ENCODE data around the gene IMMP2L. TPM values are rescaled to one million over a fixed set of nuclear protein-coding genes. Genes with fewer than 3 reads are reported as not detected.

The IMMP2L gene
- total and polyA plus RNA-seq, 2 of the 13 experiments (the other 11 are each of a cell fraction or from before 2014, with no cell fraction given) = 7.8 to 16.9 TPM

- TF ChIP-seq ZNF646 (CRISPR knock-in tag; IDR thresholded peaks at IDR 0.05) (no peak), ZNF543 (CRISPR knock-in tag; IDR thresholded peaks at IDR 0.05) (no peak), TEAD3 (CRISPR knock-in tag; optimal IDR thresholded peaks at IDR 0.05; ENCODE audit: borderline replicate concordance) (no peak)
These were observed 414.4 kb downstream of the IMMP2L start (continued) for GRCh38 chr7:111147708-111148533.

- POLR2A ChIA-PET = no interaction called here
- Histone ChIP-seq H3K27me3 (ENCODE audit: control insufficient read depth in 1 of 2, insufficient read depth in 2 of 2, low read length in 2 of 2) (no peaks in the 10 kb centered on the region), H2AFZ (ENCODE audit: low read length) (no peak overlapping the region), H3K4me3 (replicated peaks in 1 of 3; ENCODE audit: insufficient read depth in 1 of 3, low read depth in 2 of 3, low read length in 3 of 3) (no peak overlapping the region), H3K9ac (ENCODE audit: insufficient read depth, low read depth, low read length) (no peak overlapping the region), H3K4me1 (ENCODE audit: insufficient read depth, low read length) (no peaks in the 10 kb centered on the region), H3K4me2 (ENCODE audit: low read depth, low read length) (no peak overlapping the region), H3K27ac (ENCODE audit: extremely low read length, insufficient read depth, low read length) (no peak overlapping the region), H4K20me1 (ENCODE audit: insufficient read depth, low read length) (no peaks in the 10 kb centered on the region), H3K79me2 (ENCODE audit: insufficient read depth, low read length) (no peaks in the 10 kb centered on the region), H3K36me3 (replicated peaks in 1 of 2; ENCODE audit: control insufficient read depth in 1 of 2, insufficient read depth in 2 of 2, low read length in 2 of 2) (no peaks in the 10 kb centered on the region), H3K9me3 (ENCODE audit: low read length) (no peaks in the 10 kb centered on the region)
- TF ChIP-seq ZSCAN31 (CRISPR knock-in tag; IDR thresholded peaks at IDR 0.05; ENCODE audit: low read depth) = no peak
- TF ChIP-seq HNRNPK (IDR thresholded peaks at IDR 0.05; ENCODE audit: low read depth, low read length, poor library complexity, severe bottlenecking) = peak; percentile 97
- TF ChIP-seq PRDM10 (CRISPR knock-in tag; IDR thresholded peaks at IDR 0.05; ENCODE audit: low read depth) = no peak
- FAIRE-seq = no peak
- DNase-seq (ENCODE audit: low spot score) = no peak
- no peak for ATAC-seq
- intact Hi-C loops (cut with micrococcal nuclease; ENCODE audit: unreplicated experiment) = no loop called here
- BruUV-seq (replicated peaks) = no TSS peak
- CTCF ChIA-PET (ENCODE audit: low intra/inter-chr PET ratio, low total read pairs) = no interaction called here
- in situ Hi-C loops (cut with HindIII; ENCODE audit: extremely low pct_ligation_motif_present, low pct_unique_long_range_greater_than_20kb) = no loop called here
These were observed 416.2 kb downstream of the IMMP2L start for GRCh38 chr7:111146136-111146535.

Measured in HepG2 (cell line).